Tibial nerve (tissue), 4 donors: ENCODE results near the gene IL10RA. TPM values are rescaled to one million over a fixed set of nuclear protein-coding genes. Genes with fewer than 3 reads are reported as not detected.

ENCODE experiments used
- DNase-seq, 2 donors: peaks; one replicate each; pipeline ENCODE4 v3.0.0-alpha.2; 2019; ENCODE audit warnings: low spot score in 2 of 2
- H3K27ac ChIP-seq, 4 donors: fragments of 200-600 bp; sonication (generic) in 3 of 4; one replicate each; pipeline ENCODE4 v1.5.1; 2017 to 2019; ENCODE audit warnings: mild to moderate bottlenecking in 1 of 4
- H3K27me3 ChIP-seq, 2 donors: fragments of 200-600 bp; sonication (generic) in 1 of 2; one replicate each; pipeline versions ENCODE4 v1.5.1 to v1.6.0; 2017 to 2019
- H3K36me3 ChIP-seq, 3 donors: fragments of 200-600 bp; sonication (generic); one replicate each; pipeline ENCODE4 v1.5.1; 2018 to 2019
- H3K4me1 ChIP-seq, 4 donors: fragments of 200-600 bp; sonication (generic) in 3 of 4; one replicate each; pipeline ENCODE4 v1.5.1; 2017 to 2019
- H3K4me3 ChIP-seq, 4 donors: fragments of 200-600 bp; sonication (generic) in 3 of 4; one replicate each; pipeline ENCODE4 v1.5.1; 2017 to 2019; ENCODE audit warnings: mild to moderate bottlenecking in 1 of 4, moderate library complexity in 1 of 4
- H3K9me3 ChIP-seq, 4 donors: fragments of 200-600 bp; sonication (generic) in 3 of 4; one replicate each; pipeline ENCODE4 v1.5.1; 2017 to 2019
- EP300 ChIP-seq, 2 donors: sonication (generic); formaldehyde crosslinking; IDR thresholded peaks; one replicate each; pipeline ENCODE4 v1.6.1; 2017; ENCODE audit warnings: antibody characterized with exemption in 2 of 2, mild to moderate bottlenecking in 1 of 2
- POLR2A ChIP-seq, 2 donors: fragments of 450-650 bp; IDR thresholded peaks; one replicate each; pipeline ENCODE4 v1.6.1; 2017; ENCODE audit warnings: antibody characterized with exemption in 2 of 2, mild to moderate bottlenecking in 2 of 2, moderate library complexity in 2 of 2
- WGBS, 2 donors: methylation state at CpG; one replicate each; pipeline ENCODE4 v1.1.5; 2018; 5-methylcytosine and 5-hydroxymethylcytosine counted together
- total RNA-seq, 4 donors: library from RNA; depleted of rRNA; stranded (reverse); fragments of >200 nt; gene quantifications; one replicate each; pipeline ENCODE4 v1.1.0, GENCODE V29; 2016
- TF ChIP-seq, protein P1 (sequence below), 5 experiments: fragments of 200-600 bp in 3 of 5; fragments of 450-650 bp in 2 of 5; sonication (generic) in 3 of 5; IDR thresholded peaks; one replicate each; pipeline ENCODE4 v1.5.1; 2016 to 2019; ENCODE audit warnings: antibody characterized with exemption in 5 of 5, mild to moderate bottlenecking in 3 of 5, moderate library complexity in 2 of 5

Gene IL10RA
- total RNA-seq, 4 donors from 2014 or later: 16.7 to 42.0 (median 25.9) TPM

- DNase-seq: no peak
- peaks cover 0 to 33% (median 4%) of the 10 kb centered on the region in 4 donors for H3K9me3 ChIP-seq
- H3K36me3 ChIP-seq: no peaks in the 10 kb centered on the region
- no peaks in the 10 kb centered on the region for H3K27me3 ChIP-seq
- TF ChIP-seq, protein P1, sequence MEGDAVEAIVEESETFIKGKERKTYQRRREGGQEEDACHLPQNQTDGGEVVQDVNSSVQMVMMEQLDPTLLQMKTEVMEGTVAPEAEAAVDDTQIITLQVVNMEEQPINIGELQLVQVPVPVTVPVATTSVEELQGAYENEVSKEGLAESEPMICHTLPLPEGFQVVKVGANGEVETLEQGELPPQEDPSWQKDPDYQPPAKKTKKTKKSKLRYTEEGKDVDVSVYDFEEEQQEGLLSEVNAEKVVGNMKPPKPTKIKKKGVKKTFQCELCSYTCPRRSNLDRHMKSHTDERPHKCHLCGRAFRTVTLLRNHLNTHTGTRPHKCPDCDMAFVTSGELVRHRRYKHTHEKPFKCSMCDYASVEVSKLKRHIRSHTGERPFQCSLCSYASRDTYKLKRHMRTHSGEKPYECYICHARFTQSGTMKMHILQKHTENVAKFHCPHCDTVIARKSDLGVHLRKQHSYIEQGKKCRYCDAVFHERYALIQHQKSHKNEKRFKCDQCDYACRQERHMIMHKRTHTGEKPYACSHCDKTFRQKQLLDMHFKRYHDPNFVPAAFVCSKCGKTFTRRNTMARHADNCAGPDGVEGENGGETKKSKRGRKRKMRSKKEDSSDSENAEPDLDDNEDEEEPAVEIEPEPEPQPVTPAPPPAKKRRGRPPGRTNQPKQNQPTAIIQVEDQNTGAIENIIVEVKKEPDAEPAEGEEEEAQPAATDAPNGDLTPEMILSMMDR (IDR thresholded peaks at IDR 0.05): no peak
- TF ChIP-seq EP300 (IDR thresholded peaks at IDR 0.05) (no peak), POLR2A (IDR thresholded peaks at IDR 0.05) (no peak)
- 86 to 100% methylated on average over 1 of the region's 1 CpG for WGBS, 2 donors
- no peak overlapping the region for H3K27ac ChIP-seq
- H3K4me1 ChIP-seq: no peaks in the 10 kb centered on the region
- H3K4me3 ChIP-seq: no peak overlapping the region
Observed at GRCh38 chr11:118021146-118021545, 35.0 kb downstream of the IL10RA start.

DNA sequence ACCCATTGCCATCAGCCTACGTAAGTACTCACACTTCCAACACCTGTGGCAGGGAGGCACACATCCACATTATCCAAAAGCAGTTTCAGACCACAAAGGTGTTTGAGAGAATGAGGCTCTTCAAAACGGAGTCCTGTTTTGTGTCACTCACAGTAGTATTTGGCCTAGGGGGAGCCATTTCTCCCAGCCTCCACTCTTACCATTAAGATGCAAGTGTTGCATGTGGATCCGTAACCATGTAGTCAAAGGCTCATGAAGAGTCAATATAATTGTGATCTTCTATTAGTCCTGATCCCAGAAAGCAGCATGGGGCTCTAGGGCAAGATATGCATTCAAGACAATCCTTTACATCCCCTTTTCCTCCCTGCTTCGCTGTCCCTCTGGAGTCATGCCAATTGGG lies 41.5 kb downstream of the IL10RA start:
- no peak for TF ChIP-seq POLR2A (IDR thresholded peaks at IDR 0.05)
- TF ChIP-seq, protein P1 (IDR thresholded peaks at IDR 0.05): no peak
- TF ChIP-seq EP300 (IDR thresholded peaks at IDR 0.05): no peak
- H3K27ac ChIP-seq: no peak overlapping the region
- DNase-seq: no peak
- H3K4me1 ChIP-seq: no peaks in the 10 kb centered on the region
- WGBS, 2 donors: 82 to 86% methylated on average over 4 of the region's 4 CpGs
- no peaks in the 10 kb centered on the region for H3K36me3 ChIP-seq
- peaks cover 0 to 12% (median 0%) of the 10 kb centered on the region in 4 donors for H3K9me3 ChIP-seq
- no peak overlapping the region for H3K4me3 ChIP-seq
- H3K27me3 ChIP-seq: no peaks in the 10 kb centered on the region

- Histone ChIP-seq H3K4me1 (no peaks in the 10 kb centered on the region), H3K27ac (no peak overlapping the region), H3K27me3 (no peaks in the 10 kb centered on the region), H3K36me3 (no peaks in the 10 kb centered on the region), H3K4me3 (no peak overlapping the region), H3K9me3 (peaks cover 0 to 12% (median 0%) of the 10 kb centered on the region in 4 donors)
- TF ChIP-seq, protein P1 (IDR thresholded peaks at IDR 0.05): no peak
- no peak for TF ChIP-seq POLR2A (IDR thresholded peaks at IDR 0.05)
- TF ChIP-seq EP300 (IDR thresholded peaks at IDR 0.05): no peak
- 72% methylated on average over 3 of the region's 3 CpGs for WGBS, 2 donors
- no peak for DNase-seq
Observed at GRCh38 chr11:118028626-118029025, 42.4 kb downstream of the IL10RA start.

DNA sequence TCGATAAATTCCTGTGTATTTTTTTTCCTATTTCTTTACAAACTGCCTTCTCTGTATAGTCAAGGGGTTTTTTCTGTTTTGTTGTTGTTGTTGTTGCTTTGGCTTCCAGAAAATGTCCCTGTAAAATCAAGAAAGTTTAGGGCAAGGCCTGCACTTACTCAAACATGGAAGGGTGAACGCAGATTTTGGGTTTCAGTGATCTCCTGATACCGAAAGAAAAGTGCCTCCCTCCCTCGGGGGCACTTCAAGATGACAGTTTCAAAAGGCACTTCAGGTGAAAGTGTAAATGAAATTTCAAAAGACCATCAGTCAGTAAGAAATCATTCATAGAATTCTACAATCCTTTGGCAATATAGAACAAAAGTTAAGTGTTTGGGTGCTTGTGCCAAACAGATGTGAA lies 47.2 kb downstream of the IL10RA start:
- WGBS, 2 donors: 87 to 90% methylated on average over 4 of the region's 4 CpGs
- no peaks in the 10 kb centered on the region for H3K27me3 ChIP-seq
- no peak overlapping the region for H3K27ac ChIP-seq
- no peaks in the 10 kb centered on the region for H3K9me3 ChIP-seq
- TF ChIP-seq, protein P1 (IDR thresholded peaks at IDR 0.05): no peak
- TF ChIP-seq EP300 (IDR thresholded peaks at IDR 0.05): no peak
- TF ChIP-seq POLR2A (IDR thresholded peaks at IDR 0.05): no peak
- H3K4me1 ChIP-seq: no peaks in the 10 kb centered on the region
- H3K4me3 ChIP-seq: no peak overlapping the region
- DNase-seq: no peak
- H3K36me3 ChIP-seq: no peaks in the 10 kb centered on the region

- no peaks in the 10 kb centered on the region for H3K9me3 ChIP-seq
- no peak overlapping the region for H3K4me3 ChIP-seq
- TF ChIP-seq EP300 (IDR thresholded peaks at IDR 0.05): no peak
- TF ChIP-seq, protein P1 (IDR thresholded peaks at IDR 0.05): no peak
- TF ChIP-seq POLR2A (IDR thresholded peaks at IDR 0.05): no peak
- WGBS, 2 donors: 26 to 38% methylated on average over 1 of the region's 1 CpG
- DNase-seq: no peak
- H3K27me3 ChIP-seq: no peaks in the 10 kb centered on the region
- no peak overlapping the region for H3K27ac ChIP-seq
- H3K4me1 ChIP-seq: no peaks in the 10 kb centered on the region
- no peaks in the 10 kb centered on the region for H3K36me3 ChIP-seq
Observed at GRCh38 chr11:118042141-118042540, 55.9 kb downstream of the IL10RA start.
